WTC11 (cell line): ENCODE data around the gene HTR5A. TPM values are rescaled to one million over a fixed set of nuclear protein-coding genes. Genes with fewer than 3 reads are reported as not detected.

Experiments
- ATAC-seq: fragments of 200-7000 bp; cut with Tn5 transposase; 2 replicates; pipeline ENCODE4 v1.10.0; 2021; ENCODE audit warnings: mild to moderate bottlenecking, moderate library complexity
- CTCF ChIA-PET: fragments of 300-600 bp; sonication (Branson Sonifier 250); formaldehyde crosslinking; loops from one replicate; lab custom pipeline; 2021; ENCODE audit warnings: antibody characterized with exemption; lab: Charles Lee
- POLR2A ChIA-PET: fragments of 350-600 bp; sonication (Branson Sonifier 250); formaldehyde crosslinking; loops from one replicate; lab custom pipeline; 2021; ENCODE audit warnings: antibody characterized with exemption; lab: Charles Lee
- DNase-seq: peaks from one replicate; pipeline ENCODE4 v3.0.0; 2021; ENCODE audit warnings: low spot score
- H3K27ac Mint-ChIP-seq: 2 replicates; pipeline ENCODE4 v1.8.0; 2021; ENCODE audit warnings: mixed read lengths
- H3K27me3 Mint-ChIP-seq: 2 replicates; pipeline ENCODE4 v1.8.0; 2021; ENCODE audit warnings: low read depth, mild to moderate bottlenecking, moderate library complexity, mixed read lengths
- H3K36me3 Mint-ChIP-seq: 2 replicates; pipeline ENCODE4 v1.8.0; 2021; ENCODE audit warnings: mixed read lengths
- H3K4me1 Mint-ChIP-seq: 2 replicates; pipeline ENCODE4 v1.8.0; 2022; ENCODE audit warnings: mixed read lengths
- H3K4me3 Mint-ChIP-seq: 2 replicates; pipeline ENCODE4 v1.8.0; 2021; ENCODE audit warnings: mild to moderate bottlenecking, moderate library complexity, mixed read lengths
- H3K9me3 Mint-ChIP-seq: 2 replicates; pipeline ENCODE4 v1.8.0; 2021; ENCODE audit warnings: mixed read lengths
- ATF1 ChIP-seq: sonication (generic); formaldehyde crosslinking; IDR thresholded peaks from 2 replicates; pipeline ENCODE4 v1.8.1; 2023; ENCODE audit warnings: mild to moderate bottlenecking, moderate library complexity, missing genetic modification reagents
- CBFB ChIP-seq: sonication (generic); formaldehyde crosslinking; IDR thresholded peaks from 2 replicates; pipeline ENCODE4 v1.8.1; 2022; ENCODE audit warnings: mild to moderate bottlenecking, low read depth, missing genetic modification reagents
- CDX4 ChIP-seq: fragments of 250-450 bp; sonication (Bioruptor Pico); IDR thresholded peaks from 2 replicates; pipeline ENCODE4 v1.9.0; 2021; ENCODE audit warnings: moderate library complexity, mild to moderate bottlenecking, inconsistent platforms, borderline replicate concordance
- FOXP1 ChIP-seq: sonication (generic); formaldehyde crosslinking; IDR thresholded peaks from 2 replicates; pipeline ENCODE4 v1.8.0; 2022; ENCODE audit warnings: missing genetic modification reagents, mild to moderate bottlenecking, moderate library complexity, borderline replicate concordance
- JUN ChIP-seq: sonication (generic); formaldehyde crosslinking; IDR thresholded peaks from 2 replicates; pipeline ENCODE4 v1.8.0; 2023; ENCODE audit warnings: mild to moderate bottlenecking, missing genetic modification reagents
- KAT7 ChIP-seq: sonication (generic); formaldehyde crosslinking; IDR thresholded peaks from 2 replicates; pipeline ENCODE4 v1.8.1; 2023; ENCODE audit warnings: missing genetic modification reagents, mild to moderate bottlenecking, borderline replicate concordance
- NR1H2 ChIP-seq: sonication (generic); formaldehyde crosslinking; IDR thresholded peaks from 2 replicates; pipeline ENCODE4 v1.9.0; 2021; ENCODE audit warnings: mild to moderate bottlenecking, moderate library complexity, missing genetic modification reagents
- NR2C2 ChIP-seq: sonication (generic); formaldehyde crosslinking; IDR thresholded peaks from 2 replicates; pipeline ENCODE4 v1.8.0; 2022; ENCODE audit warnings: mild to moderate bottlenecking, missing genetic modification reagents
- PREB ChIP-seq: sonication (generic); formaldehyde crosslinking; IDR thresholded peaks from 2 replicates; pipeline ENCODE4 v1.8.1; 2022; ENCODE audit warnings: mild to moderate bottlenecking, missing genetic modification reagents, moderate library complexity, borderline replicate concordance
- PRRX2 ChIP-seq: fragments of 250-450 bp; sonication (Bioruptor Pico); IDR thresholded peaks from 2 replicates; pipeline ENCODE4 v1.8.0; 2021; ENCODE audit warnings: mild to moderate bottlenecking
- RELA ChIP-seq: sonication (generic); formaldehyde crosslinking; IDR thresholded peaks from 2 replicates; pipeline ENCODE4 v1.8.1; 2022; ENCODE audit warnings: missing genetic modification reagents, mild to moderate bottlenecking, borderline replicate concordance
- SP1 ChIP-seq: sonication (generic); formaldehyde crosslinking; conservative IDR thresholded peaks from 2 replicates; pipeline ENCODE4 v1.8.1; 2022; ENCODE audit warnings: missing genetic modification reagents
- TP53 ChIP-seq: sonication (generic); formaldehyde crosslinking; IDR thresholded peaks from 2 replicates; pipeline ENCODE4 v1.8.1; 2023; ENCODE audit warnings: mild to moderate bottlenecking, missing genetic modification reagents
- ZNF219 ChIP-seq: sonication (generic); formaldehyde crosslinking; IDR thresholded peaks from 2 replicates; pipeline ENCODE4 v1.8.0; 2023; ENCODE audit warnings: missing genetic modification reagents, mild to moderate bottlenecking, borderline replicate concordance
- ZNF317 ChIP-seq: sonication (generic); formaldehyde crosslinking; IDR thresholded peaks from 2 replicates; pipeline ENCODE4 v1.8.1; 2023; ENCODE audit warnings: low read depth, mild to moderate bottlenecking, moderate library complexity, missing genetic modification reagents, borderline replicate concordance
- ZNF396 ChIP-seq: fragments of 250-450 bp; sonication (Bioruptor Pico); IDR thresholded peaks from 2 replicates; pipeline ENCODE4 v1.8.0; 2021; ENCODE audit warnings: mild to moderate bottlenecking, moderate library complexity, borderline replicate concordance
- total RNA-seq: library from RNA; stranded (reverse); gene quantifications from 3 replicates; pipeline ENCODE4 v1.2.3, GENCODE V29; 2021
- TF ChIP-seq, protein P1 (sequence below): sonication (generic); formaldehyde crosslinking; IDR thresholded peaks from 2 replicates; pipeline ENCODE4 v1.8.1; 2023; ENCODE audit warnings: mild to moderate bottlenecking, missing genetic modification reagents
- TF ChIP-seq, protein P2 (sequence below): fragments of 250-450 bp; sonication (Bioruptor Pico); IDR thresholded peaks from 2 replicates; pipeline ENCODE4 v1.9.0; 2021; ENCODE audit warnings: mild to moderate bottlenecking
- TF ChIP-seq, protein P3 (sequence below): sonication (generic); formaldehyde crosslinking; IDR thresholded peaks from 2 replicates; pipeline ENCODE4 v1.8.1; 2022; ENCODE audit warnings: low read depth, missing genetic modification reagents, borderline replicate concordance
- TF ChIP-seq, protein P4 (sequence below): sonication (generic); formaldehyde crosslinking; IDR thresholded peaks from 2 replicates; pipeline ENCODE4 v1.8.0; 2022; ENCODE audit warnings: mild to moderate bottlenecking, missing genetic modification reagents

HTR5A gene
- total RNA-seq, 1 experiment from 2014 or later, result not detected

DNA sequence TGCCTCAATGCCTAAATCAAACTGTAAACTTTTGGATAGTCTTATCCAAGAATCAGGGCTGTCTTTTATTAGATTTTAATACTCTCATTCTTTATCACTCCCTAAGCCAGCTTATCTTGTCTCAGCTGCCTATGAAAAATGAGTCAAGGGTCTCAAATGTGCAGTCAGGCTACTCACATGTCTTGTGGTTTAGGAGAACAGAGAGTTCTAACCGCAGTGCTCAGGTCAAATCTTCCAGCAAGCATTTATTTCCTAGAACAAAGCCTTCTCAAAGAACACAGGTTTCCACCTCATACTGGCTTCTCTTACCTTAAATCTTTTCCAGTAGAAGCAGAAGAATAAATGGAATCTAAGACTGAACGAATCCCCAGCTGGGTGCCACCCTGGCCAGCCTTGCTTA is 23.5 kb downstream of the HTR5A start:
- ChIA-PET POLR2A (no interaction called here), CTCF (no interaction called here)
- Mint-ChIP-seq H3K27ac (no peak overlapping the region), H3K27me3 (peaks cover 14% of the 10 kb centered on the region), H3K4me1 (no peaks in the 10 kb centered on the region), H3K9me3 (peaks cover 43% of the 10 kb centered on the region), H3K4me3 (no peak overlapping the region), H3K36me3 (peaks cover 14% of the 10 kb centered on the region)
- TF ChIP-seq ZNF219 (CRISPR knock-in tag) (no peak), KAT7 (CRISPR knock-in tag) (no peak), ATF1 (CRISPR knock-in tag) (no peak), TP53 (CRISPR knock-in tag) (no peak), CDX4 (CRISPR knock-in tag) (no peak), NR1H2 (no peak), PRRX2 (CRISPR knock-in tag) (no peak), SP1 (CRISPR knock-in tag) (no peak), PREB (CRISPR knock-in tag) (no peak)
- TF ChIP-seq, protein P1, sequence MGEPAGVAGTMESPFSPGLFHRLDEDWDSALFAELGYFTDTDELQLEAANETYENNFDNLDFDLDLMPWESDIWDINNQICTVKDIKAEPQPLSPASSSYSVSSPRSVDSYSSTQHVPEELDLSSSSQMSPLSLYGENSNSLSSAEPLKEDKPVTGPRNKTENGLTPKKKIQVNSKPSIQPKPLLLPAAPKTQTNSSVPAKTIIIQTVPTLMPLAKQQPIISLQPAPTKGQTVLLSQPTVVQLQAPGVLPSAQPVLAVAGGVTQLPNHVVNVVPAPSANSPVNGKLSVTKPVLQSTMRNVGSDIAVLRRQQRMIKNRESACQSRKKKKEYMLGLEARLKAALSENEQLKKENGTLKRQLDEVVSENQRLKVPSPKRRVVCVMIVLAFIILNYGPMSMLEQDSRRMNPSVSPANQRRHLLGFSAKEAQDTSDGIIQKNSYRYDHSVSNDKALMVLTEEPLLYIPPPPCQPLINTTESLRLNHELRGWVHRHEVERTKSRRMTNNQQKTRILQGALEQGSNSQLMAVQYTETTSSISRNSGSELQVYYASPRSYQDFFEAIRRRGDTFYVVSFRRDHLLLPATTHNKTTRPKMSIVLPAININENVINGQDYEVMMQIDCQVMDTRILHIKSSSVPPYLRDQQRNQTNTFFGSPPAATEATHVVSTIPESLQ, result no peak
- TF ChIP-seq, protein P2, sequence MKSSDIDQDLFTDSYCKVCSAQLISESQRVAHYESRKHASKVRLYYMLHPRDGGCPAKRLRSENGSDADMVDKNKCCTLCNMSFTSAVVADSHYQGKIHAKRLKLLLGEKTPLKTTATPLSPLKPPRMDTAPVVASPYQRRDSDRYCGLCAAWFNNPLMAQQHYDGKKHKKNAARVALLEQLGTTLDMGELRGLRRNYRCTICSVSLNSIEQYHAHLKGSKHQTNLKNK, result no peak
- TF ChIP-seq, protein P3, sequence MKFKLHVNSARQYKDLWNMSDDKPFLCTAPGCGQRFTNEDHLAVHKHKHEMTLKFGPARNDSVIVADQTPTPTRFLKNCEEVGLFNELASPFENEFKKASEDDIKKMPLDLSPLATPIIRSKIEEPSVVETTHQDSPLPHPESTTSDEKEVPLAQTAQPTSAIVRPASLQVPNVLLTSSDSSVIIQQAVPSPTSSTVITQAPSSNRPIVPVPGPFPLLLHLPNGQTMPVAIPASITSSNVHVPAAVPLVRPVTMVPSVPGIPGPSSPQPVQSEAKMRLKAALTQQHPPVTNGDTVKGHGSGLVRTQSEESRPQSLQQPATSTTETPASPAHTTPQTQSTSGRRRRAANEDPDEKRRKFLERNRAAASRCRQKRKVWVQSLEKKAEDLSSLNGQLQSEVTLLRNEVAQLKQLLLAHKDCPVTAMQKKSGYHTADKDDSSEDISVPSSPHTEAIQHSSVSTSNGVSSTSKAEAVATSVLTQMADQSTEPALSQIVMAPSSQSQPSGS (CRISPR knock-in tag), result no peak
- DNase-seq, result no peak
- ATAC-seq, result no peak

DNA sequence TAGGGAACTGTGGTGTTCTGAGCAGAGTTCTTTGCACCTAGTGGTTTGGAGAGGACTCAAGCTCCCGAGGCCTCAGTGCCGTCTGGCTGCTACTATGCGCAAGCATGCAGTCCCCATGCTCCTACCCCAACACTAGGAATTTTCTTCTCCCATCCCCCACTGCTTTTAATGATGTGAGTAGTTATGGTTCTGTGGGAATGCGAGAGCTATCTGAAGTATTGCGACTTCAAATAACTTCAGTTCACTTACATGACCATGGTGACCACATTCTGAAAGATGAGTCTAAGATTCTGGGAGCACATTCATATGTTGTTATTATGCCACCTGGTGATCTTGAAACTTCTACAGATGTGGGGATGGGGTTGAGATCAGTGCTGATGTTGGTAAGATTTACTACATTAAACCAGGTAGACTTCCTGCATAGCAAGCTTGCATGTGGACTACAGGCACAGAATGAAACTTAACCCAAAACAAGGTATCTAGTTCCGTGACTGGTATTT is 24.6 kb downstream of the HTR5A start:
- peaks cover 14% of the 10 kb centered on the region for H3K36me3 Mint-ChIP-seq
- CTCF ChIA-PET, result no interaction called here
- POLR2A ChIA-PET, result no interaction called here
- H3K9me3 Mint-ChIP-seq, result peaks cover 37% of the 10 kb centered on the region
- DNase-seq (no peak), ATAC-seq (no peak)
- no peak overlapping the region for H3K27ac Mint-ChIP-seq
- TF ChIP-seq ZNF317 (CRISPR knock-in tag) (no peak), FOXP1 (CRISPR knock-in tag) (no peak)
- H3K27me3 Mint-ChIP-seq, result peaks cover 14% of the 10 kb centered on the region
- H3K4me1 Mint-ChIP-seq, result no peaks in the 10 kb centered on the region
- H3K4me3 Mint-ChIP-seq, result no peak overlapping the region

DNA sequence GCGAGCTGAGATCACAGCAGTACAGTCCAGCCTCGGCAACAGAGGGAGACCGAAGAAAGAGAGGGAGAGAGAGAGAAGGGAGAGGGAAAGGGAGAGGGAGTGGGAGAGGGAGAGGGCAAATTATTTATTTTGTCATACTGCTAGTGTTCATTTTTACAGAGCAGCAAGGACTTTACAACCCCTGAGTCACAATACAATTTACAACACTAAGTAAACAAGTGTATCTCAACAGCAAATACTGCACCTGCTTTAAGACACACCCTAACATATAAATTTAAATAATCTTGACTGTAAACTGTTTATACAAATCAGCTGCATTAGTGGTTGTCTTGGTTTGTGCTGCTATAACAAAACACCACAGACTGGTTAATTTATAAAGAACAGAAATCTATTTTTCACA is 27.2 kb downstream of the HTR5A start:
- ChIA-PET POLR2A (no interaction called here), CTCF (no interaction called here)
- no peak for TF ChIP-seq NR2C2
- no peak for TF ChIP-seq ZNF396 (CRISPR knock-in tag)
- no peak for TF ChIP-seq CBFB (CRISPR knock-in tag)
- TF ChIP-seq JUN (CRISPR knock-in tag), result no peak
- TF ChIP-seq, protein P1, result no peak
- TF ChIP-seq, protein P4, sequence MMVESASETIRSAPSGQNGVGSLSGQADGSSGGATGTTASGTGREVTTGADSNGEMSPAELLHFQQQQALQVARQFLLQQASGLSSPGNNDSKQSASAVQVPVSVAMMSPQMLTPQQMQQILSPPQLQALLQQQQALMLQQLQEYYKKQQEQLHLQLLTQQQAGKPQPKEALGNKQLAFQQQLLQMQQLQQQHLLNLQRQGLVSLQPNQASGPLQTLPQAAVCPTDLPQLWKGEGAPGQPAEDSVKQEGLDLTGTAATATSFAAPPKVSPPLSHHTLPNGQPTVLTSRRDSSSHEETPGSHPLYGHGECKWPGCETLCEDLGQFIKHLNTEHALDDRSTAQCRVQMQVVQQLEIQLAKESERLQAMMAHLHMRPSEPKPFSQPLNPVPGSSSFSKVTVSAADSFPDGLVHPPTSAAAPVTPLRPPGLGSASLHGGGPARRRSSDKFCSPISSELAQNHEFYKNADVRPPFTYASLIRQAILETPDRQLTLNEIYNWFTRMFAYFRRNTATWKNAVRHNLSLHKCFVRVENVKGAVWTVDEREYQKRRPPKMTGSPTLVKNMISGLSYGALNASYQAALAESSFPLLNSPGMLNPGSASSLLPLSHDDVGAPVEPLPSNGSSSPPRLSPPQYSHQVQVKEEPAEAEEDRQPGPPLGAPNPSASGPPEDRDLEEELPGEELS (CRISPR knock-in tag), result no peak
- TF ChIP-seq RELA (CRISPR knock-in tag), result no peak
- no peak for TF ChIP-seq SP1 (CRISPR knock-in tag)
- H3K36me3 Mint-ChIP-seq, result peaks cover 14% of the 10 kb centered on the region
- DNase-seq, result no peak
- H3K9me3 Mint-ChIP-seq, result peaks cover 37% of the 10 kb centered on the region
- ATAC-seq, result no peak
- H3K4me3 Mint-ChIP-seq, result no peak overlapping the region
- H3K27ac Mint-ChIP-seq, result no peak overlapping the region
- peaks cover 14% of the 10 kb centered on the region for H3K27me3 Mint-ChIP-seq
- H3K4me1 Mint-ChIP-seq, result no peaks in the 10 kb centered on the region
